Right lobe of liver (tissue), 6 donors: ENCODE results near the gene CYB5R2. TPM values are rescaled to one million over a fixed set of nuclear protein-coding genes. Genes with fewer than 3 reads are reported as not detected.
A peak's percentile ranks its signal among the peaks of the same experiment; 100 is the strongest.
"Not testable (repeated sequence)": the region's sequence is repeated elsewhere in the genome, so short reads cannot be mapped to it uniquely, and the experiment has no call there.

Experiments used
- ATAC-seq, 4 donors: fragments of 200-7000 bp; cut with Tn5 transposase; one replicate each; pipeline ENCODE4 v1.9.1; 2020; ENCODE audit warnings: mild to moderate bottlenecking in 4 of 4, moderate library complexity in 4 of 4
- DNase-seq, 3 donors: peaks; one replicate each; pipeline ENCODE4 v3.0.0-alpha.2; 2020
- H3K27ac ChIP-seq, 3 donors: fragments of 200-600 bp; one replicate each; pipeline ENCODE4 v1.8.0; 2022
- H3K27me3 ChIP-seq, 2 donors: fragments of 200-600 bp; one replicate each; pipeline ENCODE4 v1.8.0; 2022
- H3K36me3 ChIP-seq, 4 donors: fragments of 200-600 bp; sonication (generic) in 1 of 4; one replicate each; pipeline versions ENCODE4 v1.5.1 to v1.8.0; 2017 to 2022; ENCODE audit warnings: control low read depth in 1 of 4
- H3K4me1 ChIP-seq, 4 donors: fragments of 200-600 bp; sonication (generic) in 1 of 4; one replicate each; pipeline versions ENCODE4 v1.5.1 to v1.8.0; 2017 to 2022; ENCODE audit warnings: control low read depth in 1 of 4
- H3K4me3 ChIP-seq, 3 donors: fragments of 200-600 bp; one replicate each; pipeline ENCODE4 v1.8.0; 2022
- H3K9me3 ChIP-seq, 4 donors: fragments of 200-600 bp; sonication (generic) in 1 of 4; one replicate each; pipeline versions ENCODE4 v1.5.1 to v1.8.0; 2017 to 2022; ENCODE audit warnings: control low read depth in 1 of 4
- CTCF ChIP-seq, 4 donors: fragments of 200-600 bp in 3 of 4; fragments of 450-650 bp in 1 of 4; IDR thresholded peaks; one replicate each; pipeline versions ENCODE4 v1.5.1 to v1.8.0; 2016 to 2022; ENCODE audit warnings: antibody characterized with exemption in 4 of 4, mild to moderate bottlenecking in 2 of 4
- POLR2A ChIP-seq: fragments of 450-650 bp; IDR thresholded peaks from one replicate; pipeline ENCODE4 v1.6.1; 2017; ENCODE audit warnings: antibody characterized with exemption, mild to moderate bottlenecking
- WGBS: methylation state at CpG from one replicate; pipeline ENCODE4 v1.1.6; 2018; ENCODE audit warnings: low coverage, low lambda C conversion rate; ENCODE audit not compliant: insufficient coverage; ENCODE audit errors: missing lambda C conversion rate; 5-methylcytosine and 5-hydroxymethylcytosine counted together
- intact Hi-C, 2 donors: fragments of 100-400 bp; cut with DNase I; formaldehyde crosslinking; loops; one replicate each; pipeline versions ENCODE4 v1.11.2 to v1.14.1; 2022
- total RNA-seq, 6 experiments: library from RNA; depleted of rRNA in 2 of 6; stranded (reverse); fragments of >200 nt in 2 of 6; fragmentation: NEBNext Ultra II Directional in 3 of 6; extraction: Animal tissue kit (Norgen Biotek cat#: 25700) in 3 of 6; gene quantifications; one replicate each; pipeline versions ENCODE4 v1.1.0 to v1.2.4, GENCODE V29; 2016 to 2023
- donor health status: DM: no; HTN: yes; CAD: no.
- donor health status: DM: no; HTN: no; CAD: no.
- donor health status: DM: no; HTN: no; CAD: no.
- donor health status: DM: no; HTN: yes; CAD: no.
- donor health status: DM: no; HTN: yes; CAD: no.

Gene CYB5R2
- total RNA-seq, 6 experiments from 2014 or later: 0.71 to 3.5 (median 1.4) TPM

GRCh38 chr11:7664867-7665266 is 8.4 kb downstream of the CYB5R2 start:
- no peaks in the 10 kb centered on the region for H3K4me1 ChIP-seq
- no peaks in the 10 kb centered on the region for H3K9me3 ChIP-seq
- no peak for ATAC-seq
- no peaks in the 10 kb centered on the region for H3K27me3 ChIP-seq
- intact Hi-C loops: loop anchor here in 1 of 2 donors (5.0 kb wide), 1 partner anchor 98 kb away; no protein-coding TSS in a partner anchor
- no peak for DNase-seq
- WGBS: 80% methylated on average over 4 of the region's 6 CpGs
- TF ChIP-seq POLR2A: no peak
- no peak for TF ChIP-seq CTCF (IDR thresholded peaks at IDR 0.05)
- peaks cover 0 to 11% (median 2%) of the 10 kb centered on the region in 4 donors for H3K36me3 ChIP-seq
- no peak overlapping the region for H3K27ac ChIP-seq
- H3K4me3 ChIP-seq: no peak overlapping the region

- H3K27ac ChIP-seq, H3K4me1 ChIP-seq, DNase-seq, ATAC-seq, H3K4me3 ChIP-seq, H3K27me3 ChIP-seq, H3K9me3 ChIP-seq, intact Hi-C loops: not testable (repeated sequence)
- H3K36me3 ChIP-seq: peaks cover 0 to 11% (median 2%) of the 10 kb centered on the region in 4 donors
- WGBS: 40% methylated on average over 1 of the region's 16 CpGs
Measured at GRCh38 chr11:7663531-7663930, 9.8 kb downstream of the CYB5R2 start.

- H3K9me3 ChIP-seq: no peaks in the 10 kb centered on the region
- WGBS: 84% methylated on average over 7 of the region's 15 CpGs
- no peak overlapping the region for H3K4me3 ChIP-seq
- DNase-seq (peak in 1 of 3 donors; percentile 31), ATAC-seq (peak; percentile 78 to 89 (median 85))
- no peaks in the 10 kb centered on the region for H3K27me3 ChIP-seq
- TF ChIP-seq POLR2A: no peak
- peak; percentile 27 to 56 (median 41) for TF ChIP-seq CTCF (IDR thresholded peaks at IDR 0.05)
- H3K4me1 ChIP-seq: no peaks in the 10 kb centered on the region
- H3K27ac ChIP-seq: no peak overlapping the region
- intact Hi-C loops: loop anchor here in 1 of 2 donors (10.0 kb wide), 1 partner anchor 83 kb away; no protein-coding TSS in a partner anchor
- H3K36me3 ChIP-seq: peaks cover 0 to 33% (median 22%) of the 10 kb centered on the region in 4 donors
Measured at GRCh38 chr11:7657306-7658025, 15.8 kb downstream of the CYB5R2 start.

- peak in 3 of 4 donors; percentile 11 to 33 (median 25) for ATAC-seq
- Histone ChIP-seq H3K9me3 (no peaks in the 10 kb centered on the region), H3K4me3 (no peak overlapping the region), H3K27ac (no peak overlapping the region), H3K4me1 (no peaks in the 10 kb centered on the region), H3K36me3 (peaks cover 0 to 41% (median 26%) of the 10 kb centered on the region in 4 donors), H3K27me3 (no peaks in the 10 kb centered on the region)
- 94% methylated on average over 3 of the region's 11 CpGs for WGBS
- no peak for DNase-seq
- intact Hi-C loops: loop anchor here in 1 of 2 donors (10.0 kb wide), 1 partner anchor 82 kb away; no protein-coding TSS in a partner anchor
- TF ChIP-seq CTCF (IDR thresholded peaks at IDR 0.05): no peak
- no peak for TF ChIP-seq POLR2A
Measured at GRCh38 chr11:7656704-7657103, 16.6 kb downstream of the CYB5R2 start.
